Medulla oblongata (tissue), 1 donor: Measurements from ENCODE around the gene DIP2A.

Experiments
- DNase-seq: peaks from one replicate; pipeline ENCODE4 v3.0.0-alpha.2; 2015; ENCODE audit errors: extremely low spot score

The DIP2A gene

GRCh38 chr21:46458315-46459023 is at the start of gene DIP2A:
TSS of gene DIP2A (plus strand) at chr21:46458891. CDS start at chr21:46459132, 241 bp downstream.
- peak; percentile 98 for DNase-seq

GRCh38 chr21:46409641-46410406 is 48.9 kb upstream of the DIP2A start:
- DNase-seq, result no peak

GRCh38 chr21:46410516-46410915 is 48.2 kb upstream of the DIP2A start:
- DNase-seq, result no peak

GRCh38 chr21:46411236-46411635 is 47.5 kb upstream of the DIP2A start:
- DNase-seq, result no peak

GRCh38 chr21:46411691-46412090 is 47.0 kb upstream of the DIP2A start:
- DNase-seq, result no peak

GRCh38 chr21:46412521-46413364 is 45.9 kb upstream of the DIP2A start:
- DNase-seq, result no peak

GRCh38 chr21:46413365-46413696 is 45.4 kb upstream of the DIP2A start:
- no peak for DNase-seq

- no peak for DNase-seq
Measured at GRCh38 chr21:46414965-46415275, 43.8 kb upstream of the DIP2A start.

GRCh38 chr21:46416551-46416950 is 42.1 kb upstream of the DIP2A start:
- DNase-seq, result no peak

- DNase-seq, result no peak
Measured at GRCh38 chr21:46418265-46418946, 40.3 kb upstream of the DIP2A start.

GRCh38 chr21:46420241-46421190 is 38.2 kb upstream of the DIP2A start:
- DNase-seq, result no peak

- no peak for DNase-seq
Measured at GRCh38 chr21:46421191-46421750, 37.4 kb upstream of the DIP2A start.

- DNase-seq, result no peak
Measured at GRCh38 chr21:46421756-46422555, 36.7 kb upstream of the DIP2A start.

GRCh38 chr21:46422636-46423241 is 36.0 kb upstream of the DIP2A start:
- no peak for DNase-seq

- DNase-seq, result no peak
Measured at GRCh38 chr21:46423546-46424038, 35.1 kb upstream of the DIP2A start.

- DNase-seq, result no peak
Measured at GRCh38 chr21:46424039-46424591, 34.6 kb upstream of the DIP2A start.

GRCh38 chr21:46424621-46425020 is 34.1 kb upstream of the DIP2A start:
- no peak for DNase-seq

GRCh38 chr21:46425041-46425440 is 33.6 kb upstream of the DIP2A start:
- DNase-seq, result no peak

- DNase-seq, result no peak
Measured at GRCh38 chr21:46425571-46425970, 33.1 kb upstream of the DIP2A start.
